GM21576 (cell line): ENCODE data around the gene SPCS1.
"Not testable (repeated sequence)": the region's sequence is repeated elsewhere in the genome, so short reads cannot be mapped to it uniquely, and the experiment has no call there.

Source experiments
- ATAC-seq: cut with Tn5 transposase; IDR thresholded peaks from one replicate; pipeline ENCODE4 v1.9.1; 2021; ENCODE audit warnings: mild to moderate bottlenecking, moderate library complexity; ENCODE audit not compliant: unreplicated experiment

Gene SPCS1

DNA sequence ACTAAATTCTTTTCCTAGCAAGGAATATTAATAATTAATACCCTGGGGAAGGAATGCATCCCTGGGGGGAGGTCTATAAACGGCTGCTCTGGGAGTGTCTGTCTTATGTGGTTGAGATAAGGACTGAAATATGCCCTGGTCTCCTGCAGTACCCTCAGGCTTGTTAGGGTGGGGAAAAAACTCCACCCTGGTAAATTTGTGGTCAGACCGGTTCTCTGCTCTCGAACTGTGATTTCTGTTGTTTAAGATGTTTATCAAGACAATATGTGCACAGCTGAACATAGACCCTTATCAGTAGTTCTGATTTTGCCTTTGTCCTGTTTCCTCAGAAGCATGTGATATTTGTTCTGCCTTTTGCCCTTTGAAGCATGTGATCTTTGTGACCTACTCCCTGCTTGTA lies 22.8 kb downstream of the SPCS1 start:
- ATAC-seq, result not testable (repeated sequence)

DNA sequence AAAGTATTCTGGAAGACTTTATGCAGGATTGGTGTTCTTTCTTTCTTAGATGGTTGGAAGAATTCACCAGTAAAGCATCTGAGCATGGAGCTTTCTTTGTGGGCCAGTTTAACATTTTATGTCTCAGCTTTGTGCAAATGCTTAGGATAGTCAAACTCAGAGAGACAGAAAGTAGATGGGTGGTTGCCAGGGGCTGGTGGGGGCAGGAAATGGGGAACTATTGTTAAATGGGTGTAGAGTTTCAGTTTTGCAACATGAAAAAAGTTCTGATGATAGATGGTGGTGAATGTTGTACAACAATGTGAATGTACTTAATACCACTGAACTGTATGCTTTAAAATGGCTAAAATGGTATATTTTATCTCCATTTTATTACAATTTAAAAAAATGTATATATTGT lies 24.8 kb downstream of the SPCS1 start:
- no peak for ATAC-seq

DNA sequence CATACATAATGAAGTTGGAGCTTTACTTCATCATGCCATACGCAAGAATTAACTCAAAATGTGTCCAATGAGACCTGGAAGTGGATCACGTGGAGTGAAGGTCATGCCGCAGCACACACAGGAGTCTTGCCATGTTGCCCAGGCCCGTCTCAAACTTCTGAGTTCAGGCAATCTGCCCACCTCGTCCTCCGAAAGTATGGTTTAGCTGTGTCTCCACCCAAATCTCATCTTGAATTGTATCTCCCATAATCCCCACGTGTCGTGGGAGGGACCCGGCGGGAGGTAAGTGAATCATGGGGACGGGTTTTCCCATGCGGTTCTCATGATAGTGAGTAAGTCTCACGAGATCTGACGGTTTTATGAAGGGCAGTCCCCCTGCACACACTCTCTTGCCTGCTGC lies 25.7 kb downstream of the SPCS1 start:
- no peak for ATAC-seq

GRCh38 chr3:52733256-52733891 lies 27.5 kb downstream of the SPCS1 start:
- no peak for ATAC-seq

- no peak for ATAC-seq
Measured at GRCh38 chr3:52739730-52740129, 33.8 kb downstream of the SPCS1 start.

GRCh38 chr3:52742418-52743041 lies 36.6 kb downstream of the SPCS1 start:
- ATAC-seq, result no peak

- ATAC-seq, result no peak
Measured at GRCh38 chr3:52743152-52743551, 37.2 kb downstream of the SPCS1 start.

DNA sequence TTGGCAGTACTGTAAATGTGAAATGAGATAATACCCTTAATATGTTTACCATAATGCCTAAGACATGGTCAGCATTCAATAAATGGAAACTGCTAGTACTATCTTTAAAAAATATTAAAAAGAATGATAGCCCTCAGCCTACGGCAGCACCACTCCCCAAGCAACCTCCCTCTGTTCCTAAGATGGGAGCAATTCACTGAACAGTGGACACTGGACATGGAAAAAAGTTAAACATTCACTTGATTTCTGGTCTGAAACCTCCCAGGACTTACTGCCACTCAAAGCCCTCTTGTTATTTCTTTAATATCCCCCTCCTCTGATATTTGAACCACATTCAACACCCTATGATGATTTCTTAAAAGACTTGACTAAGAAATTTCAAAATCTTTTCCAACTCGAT lies 37.8 kb downstream of the SPCS1 start:
- no peak for ATAC-seq

DNA sequence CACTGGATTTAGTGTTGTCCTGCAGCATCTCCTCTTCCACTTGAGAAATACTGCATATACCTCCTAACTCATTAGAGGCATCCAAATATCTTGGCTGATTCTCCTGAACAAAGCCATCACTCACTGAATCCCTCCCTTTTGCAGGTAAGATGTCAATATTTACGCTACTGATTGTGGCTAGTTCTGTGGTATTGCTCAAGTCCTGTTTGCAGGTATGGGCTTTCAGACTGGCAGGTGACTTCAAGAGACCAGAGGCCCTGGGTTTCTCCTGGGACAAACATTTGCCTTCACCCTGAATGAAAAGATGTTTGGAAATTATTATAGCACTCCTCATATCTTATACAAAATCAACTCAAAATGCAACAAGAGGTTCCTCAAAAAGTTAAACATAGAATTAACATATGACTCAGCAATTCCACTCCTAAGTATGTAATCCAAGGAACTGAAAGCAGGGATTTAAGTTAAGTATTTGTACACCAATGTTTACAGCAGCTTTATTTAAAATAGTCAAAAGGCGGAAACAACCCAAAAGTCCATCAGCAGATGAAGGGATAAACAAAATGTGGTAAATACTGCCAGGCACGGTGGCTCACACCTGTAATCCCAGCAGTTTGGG lies 46.2 kb downstream of the SPCS1 start:
- ATAC-seq, result no peak

- no peak for ATAC-seq
Measured at GRCh38 chr3:52754373-52754772, 48.5 kb downstream of the SPCS1 start.

GRCh38 chr3:52756141-52756540 lies 50.2 kb downstream of the SPCS1 start:
- ATAC-seq, result no peak
